AG09319 (cell line): ENCODE measurements around the gene RNF213.

Source experiments
- DNase-seq: peaks from one replicate; pipeline ENCODE4 v3.0.0-alpha.2; 2010; ENCODE audit warnings: low read depth; ENCODE audit errors: extremely low read depth
- CTCF ChIP-seq: IDR thresholded peaks from 2 replicates; pipeline ENCODE4 v1.5.1; 2011; ENCODE audit warnings: low read depth, mild to moderate bottlenecking, inconsistent platforms, low read length, moderate library complexity

The RNF213 gene

GRCh38 chr17:80393241-80393890 is 132.7 kb downstream of the RNF213 start:
- DNase-seq = no peak
- no peak for TF ChIP-seq CTCF

GRCh38 chr17:80393961-80394360 is 133.3 kb downstream of the RNF213 start:
- DNase-seq = no peak
- TF ChIP-seq CTCF = no peak

GRCh38 chr17:80394629-80395216 is 134.1 kb downstream of the RNF213 start:
- no peak for DNase-seq

GRCh38 chr17:80395402-80396151 is 134.9 kb downstream of the RNF213 start:
- DNase-seq = no peak
- no peak for TF ChIP-seq CTCF

More at GRCh38 chr17:80394629-80395216, 134.1 kb downstream of the RNF213 start:
- no peak for TF ChIP-seq CTCF

GRCh38 chr17:80396157-80397033 is 135.7 kb downstream of the RNF213 start:
- TF ChIP-seq CTCF = no peak
- no peak for DNase-seq

GRCh38 chr17:80397034-80397387 is 136.4 kb downstream of the RNF213 start:
- no peak for TF ChIP-seq CTCF
- DNase-seq = no peak
